ENCODE data around the gene N4BP3. TPM values are rescaled to one million over a fixed set of nuclear protein-coding genes. Genes with fewer than 3 reads are reported as not detected.

The N4BP3 gene
- total RNA-seq, 1 donor from 2014 or later, result 107 TPM

- H3K9me3 Mint-ChIP-seq (ENCODE audit: unreplicated experiment), result no peaks in the 10 kb centered on the region
- peaks cover 15% of the 10 kb centered on the region for H3K4me1 Mint-ChIP-seq (ENCODE audit: unreplicated experiment)
- TF ChIP-seq, protein P1, sequence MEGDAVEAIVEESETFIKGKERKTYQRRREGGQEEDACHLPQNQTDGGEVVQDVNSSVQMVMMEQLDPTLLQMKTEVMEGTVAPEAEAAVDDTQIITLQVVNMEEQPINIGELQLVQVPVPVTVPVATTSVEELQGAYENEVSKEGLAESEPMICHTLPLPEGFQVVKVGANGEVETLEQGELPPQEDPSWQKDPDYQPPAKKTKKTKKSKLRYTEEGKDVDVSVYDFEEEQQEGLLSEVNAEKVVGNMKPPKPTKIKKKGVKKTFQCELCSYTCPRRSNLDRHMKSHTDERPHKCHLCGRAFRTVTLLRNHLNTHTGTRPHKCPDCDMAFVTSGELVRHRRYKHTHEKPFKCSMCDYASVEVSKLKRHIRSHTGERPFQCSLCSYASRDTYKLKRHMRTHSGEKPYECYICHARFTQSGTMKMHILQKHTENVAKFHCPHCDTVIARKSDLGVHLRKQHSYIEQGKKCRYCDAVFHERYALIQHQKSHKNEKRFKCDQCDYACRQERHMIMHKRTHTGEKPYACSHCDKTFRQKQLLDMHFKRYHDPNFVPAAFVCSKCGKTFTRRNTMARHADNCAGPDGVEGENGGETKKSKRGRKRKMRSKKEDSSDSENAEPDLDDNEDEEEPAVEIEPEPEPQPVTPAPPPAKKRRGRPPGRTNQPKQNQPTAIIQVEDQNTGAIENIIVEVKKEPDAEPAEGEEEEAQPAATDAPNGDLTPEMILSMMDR (IDR thresholded peaks at IDR 0.05; ENCODE audit: unreplicated experiment), result no peak
- H3K36me3 Mint-ChIP-seq (ENCODE audit: low read depth, unreplicated experiment), result peaks cover 13% of the 10 kb centered on the region
- H3K27me3 Mint-ChIP-seq (ENCODE audit: unreplicated experiment), result peaks cover 5% of the 10 kb centered on the region
- DNase-seq (ENCODE audit: low spot score), result no peak
- peak overlapping the region; percentile 52 for H3K4me3 Mint-ChIP-seq (ENCODE audit: unreplicated experiment)
- peak overlapping the region; percentile 65 for H3K27ac Mint-ChIP-seq (ENCODE audit: unreplicated experiment)
Measured at GRCh38 chr5:178094345-178094744, 19.0 kb upstream of the N4BP3 start.

- H3K27me3 Mint-ChIP-seq (ENCODE audit: unreplicated experiment), result peaks cover 5% of the 10 kb centered on the region
Measured at GRCh38 chr5:178098685-178099084, 14.6 kb upstream of the N4BP3 start.

DNA sequence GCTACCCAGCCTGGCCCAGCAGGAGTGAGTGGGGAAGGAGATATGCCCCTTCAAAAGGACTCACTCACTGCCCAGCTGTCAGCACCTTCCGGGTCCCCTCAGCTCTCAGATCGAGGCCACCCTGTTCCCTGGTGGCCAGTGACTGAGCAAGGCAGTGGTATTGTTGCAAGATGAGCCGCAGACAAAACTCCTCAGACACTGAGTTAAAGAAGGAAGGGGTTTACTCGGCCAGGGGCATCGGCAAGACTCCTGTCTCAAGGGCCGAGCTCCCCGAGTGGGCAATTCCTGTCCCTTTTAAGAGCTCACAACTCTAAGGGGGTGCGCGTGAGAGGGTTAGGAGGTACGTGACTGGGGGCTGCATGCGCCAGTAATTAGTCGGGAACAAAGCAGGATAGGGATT is 9.7 kb upstream of the N4BP3 start:
- TF ChIP-seq, protein P1 (IDR thresholded peaks at IDR 0.05; ENCODE audit: unreplicated experiment), result no peak
- H3K36me3 Mint-ChIP-seq (ENCODE audit: low read depth, unreplicated experiment), result no peaks in the 10 kb centered on the region
- no peak overlapping the region for H3K4me3 Mint-ChIP-seq (ENCODE audit: unreplicated experiment)
- no peaks in the 10 kb centered on the region for H3K9me3 Mint-ChIP-seq (ENCODE audit: unreplicated experiment)
- H3K4me1 Mint-ChIP-seq (ENCODE audit: unreplicated experiment), result peaks cover 9% of the 10 kb centered on the region
- DNase-seq (ENCODE audit: low spot score), result no peak
- H3K27ac Mint-ChIP-seq (ENCODE audit: unreplicated experiment), result peak overlapping the region; percentile 74
- peaks cover 1% of the 10 kb centered on the region for H3K27me3 Mint-ChIP-seq (ENCODE audit: unreplicated experiment)

More at GRCh38 chr5:178098685-178099084, 14.6 kb upstream of the N4BP3 start:
- Mint-ChIP-seq H3K4me1 (ENCODE audit: unreplicated experiment) (peaks cover 12% of the 10 kb centered on the region), H3K9me3 (ENCODE audit: unreplicated experiment) (no peaks in the 10 kb centered on the region), H3K4me3 (ENCODE audit: unreplicated experiment) (no peak overlapping the region), H3K36me3 (ENCODE audit: low read depth, unreplicated experiment) (peaks cover 13% of the 10 kb centered on the region), H3K27ac (ENCODE audit: unreplicated experiment) (no peak overlapping the region)
- DNase-seq (ENCODE audit: low spot score), result no peak
- TF ChIP-seq, protein P1 (IDR thresholded peaks at IDR 0.05; ENCODE audit: unreplicated experiment), result no peak

GRCh38 chr5:178104492-178104891 is 8.8 kb upstream of the N4BP3 start:
- Mint-ChIP-seq H3K4me3 (ENCODE audit: unreplicated experiment) (no peak overlapping the region), H3K4me1 (ENCODE audit: unreplicated experiment) (peaks cover 9% of the 10 kb centered on the region), H3K27ac (ENCODE audit: unreplicated experiment) (no peak overlapping the region), H3K27me3 (ENCODE audit: unreplicated experiment) (peaks cover 1% of the 10 kb centered on the region), H3K9me3 (ENCODE audit: unreplicated experiment) (no peaks in the 10 kb centered on the region), H3K36me3 (ENCODE audit: low read depth, unreplicated experiment) (no peaks in the 10 kb centered on the region)
- TF ChIP-seq, protein P1 (IDR thresholded peaks at IDR 0.05; ENCODE audit: unreplicated experiment), result no peak
- DNase-seq (ENCODE audit: low spot score), result no peak

- Mint-ChIP-seq H3K27me3 (ENCODE audit: unreplicated experiment) (peaks cover 1% of the 10 kb centered on the region), H3K36me3 (ENCODE audit: low read depth, unreplicated experiment) (no peaks in the 10 kb centered on the region), H3K27ac (ENCODE audit: unreplicated experiment) (no peak overlapping the region), H3K4me1 (ENCODE audit: unreplicated experiment) (peaks cover 9% of the 10 kb centered on the region), H3K9me3 (ENCODE audit: unreplicated experiment) (no peaks in the 10 kb centered on the region), H3K4me3 (ENCODE audit: unreplicated experiment) (no peak overlapping the region)
- TF ChIP-seq, protein P1 (IDR thresholded peaks at IDR 0.05; ENCODE audit: unreplicated experiment), result no peak
- no peak for DNase-seq (ENCODE audit: low spot score)
Measured at GRCh38 chr5:178106086-178106485, 7.2 kb upstream of the N4BP3 start.
